HEK293 (cell line): ENCODE measurements around the gene CRK.

Experiments used
- EGR2 ChIP-seq: fragments of 450-650 bp; formaldehyde crosslinking; IDR thresholded peaks from 2 replicates; pipeline ENCODE4 v1.5.1; 2016; ENCODE audit warnings: low read depth, missing biosample characterization, missing genetic modification characterization
- GLI2 ChIP-seq: fragments of 450-650 bp; formaldehyde crosslinking; IDR thresholded peaks from 2 replicates; pipeline ENCODE4; 2017; ENCODE audit warnings: missing biosample characterization, missing genetic modification characterization, low read depth, borderline replicate concordance
- HOXD13 ChIP-seq: sonication (generic); formaldehyde crosslinking; IDR thresholded peaks from 2 replicates; pipeline ENCODE4 v1.8.0; 2022; ENCODE audit warnings: missing genetic modification reagents, borderline replicate concordance
- IKZF3 ChIP-seq: fragments of 450-650 bp; IDR thresholded peaks from 2 replicates; pipeline ENCODE4 v1.5.0; 2018; ENCODE audit warnings: missing biosample characterization, mild to moderate bottlenecking, missing genetic modification characterization, moderate library complexity
- INSM2 ChIP-seq: fragments of 450-650 bp; formaldehyde crosslinking; IDR thresholded peaks from 2 replicates; pipeline ENCODE4 v1.5.1; 2016; ENCODE audit warnings: missing biosample characterization, missing genetic modification characterization
- KLF10 ChIP-seq: fragments of 450-650 bp; IDR thresholded peaks from 2 replicates; pipeline ENCODE4 v1.5.1; 2018; ENCODE audit warnings: missing biosample characterization, mild to moderate bottlenecking, missing genetic modification characterization
- TRIM28 ChIP-seq: IDR thresholded peaks from 2 replicates; pipeline ENCODE4 v1.6.1; 2011; ENCODE audit warnings: low read length, control low read depth, borderline replicate concordance
- ZBTB17 ChIP-seq: fragments of 450-650 bp; formaldehyde crosslinking; IDR thresholded peaks from 2 replicates; pipeline ENCODE4 v1.5.1; 2016; ENCODE audit warnings: missing biosample characterization, missing genetic modification characterization
- ZFP69B ChIP-seq: fragments of 450-650 bp; formaldehyde crosslinking; IDR thresholded peaks from 2 replicates; pipeline ENCODE4 v1.5.1; 2016; ENCODE audit warnings: missing biosample characterization, missing genetic modification characterization
- ZNF146 ChIP-seq: fragments of 450-650 bp; formaldehyde crosslinking; IDR thresholded peaks from 2 replicates; pipeline ENCODE4 v1.5.1; 2016; ENCODE audit warnings: missing biosample characterization, missing genetic modification characterization
- ZNF2 ChIP-seq: fragments of 450-650 bp; formaldehyde crosslinking; IDR thresholded peaks from 2 replicates; pipeline ENCODE4 v1.5.1; 2016; ENCODE audit warnings: missing biosample characterization, missing genetic modification characterization
- ZNF292 ChIP-seq: fragments of 450-650 bp; formaldehyde crosslinking; IDR thresholded peaks from 2 replicates; pipeline ENCODE4 v1.5.1; 2016; ENCODE audit warnings: low read depth, missing biosample characterization, missing genetic modification characterization, borderline replicate concordance
- ZNF324 ChIP-seq: fragments of 450-650 bp; formaldehyde crosslinking; IDR thresholded peaks from 2 replicates; pipeline ENCODE4 v1.5.1; 2016; ENCODE audit warnings: missing biosample characterization, missing genetic modification characterization
- ZNF341 ChIP-seq: fragments of 450-650 bp; formaldehyde crosslinking; IDR thresholded peaks from 2 replicates; pipeline ENCODE4; 2016; ENCODE audit warnings: low read depth, missing biosample characterization, missing genetic modification characterization
- ZNF391 ChIP-seq: fragments of 450-650 bp; formaldehyde crosslinking; IDR thresholded peaks from 2 replicates; pipeline ENCODE4 v1.5.1; 2016; ENCODE audit warnings: low read depth, missing biosample characterization, missing genetic modification characterization, borderline replicate concordance
- ZNF398 ChIP-seq: fragments of 450-650 bp; formaldehyde crosslinking; IDR thresholded peaks from 2 replicates; pipeline ENCODE4 v1.5.1; 2017; ENCODE audit warnings: missing biosample characterization, missing genetic modification characterization
- ZNF433 ChIP-seq: fragments of 450-650 bp; formaldehyde crosslinking; IDR thresholded peaks from 2 replicates; pipeline ENCODE4 v1.5.1; 2016; ENCODE audit warnings: missing biosample characterization, missing genetic modification characterization, low read depth
- ZNF560 ChIP-seq: fragments of 450-650 bp; formaldehyde crosslinking; IDR thresholded peaks from 2 replicates; pipeline ENCODE4 v1.5.1; 2017; ENCODE audit warnings: missing biosample characterization, missing genetic modification characterization, borderline replicate concordance
- ZNF664 ChIP-seq: fragments of 450-650 bp; formaldehyde crosslinking; IDR thresholded peaks from 2 replicates; pipeline ENCODE4 v1.5.1; 2016; ENCODE audit warnings: missing biosample characterization, missing genetic modification characterization
- ZNF701 ChIP-seq: fragments of 450-650 bp; formaldehyde crosslinking; IDR thresholded peaks from 2 replicates; pipeline ENCODE4 v1.5.1; 2016; ENCODE audit warnings: missing biosample characterization, missing genetic modification characterization
- ZNF707 ChIP-seq: fragments of 450-650 bp; formaldehyde crosslinking; IDR thresholded peaks from 2 replicates; pipeline ENCODE4 v1.5.1; 2016; ENCODE audit warnings: missing biosample characterization, missing genetic modification characterization
- TF ChIP-seq, protein P1 (sequence below): fragments of 450-650 bp; formaldehyde crosslinking; IDR thresholded peaks from 2 replicates; pipeline ENCODE4 v1.5.1; 2016; ENCODE audit warnings: missing biosample characterization, missing genetic modification characterization
- TF ChIP-seq, protein P2 (sequence below): fragments of 450-650 bp; formaldehyde crosslinking; IDR thresholded peaks from 2 replicates; pipeline ENCODE4 v1.5.1; 2016; ENCODE audit warnings: missing biosample characterization, missing genetic modification characterization
- TF ChIP-seq, protein P3 (sequence below): fragments of 450-650 bp; formaldehyde crosslinking; IDR thresholded peaks from 2 replicates; pipeline ENCODE4 v1.5.1; 2016; ENCODE audit warnings: missing biosample characterization, missing genetic modification characterization
- TF ChIP-seq, protein P4 (sequence below): fragments of 450-650 bp; formaldehyde crosslinking; IDR thresholded peaks from 2 replicates; pipeline ENCODE4 v1.5.1; 2017; ENCODE audit warnings: missing biosample characterization, missing genetic modification characterization
- TF ChIP-seq, protein P5 (sequence below): fragments of 450-650 bp; formaldehyde crosslinking; IDR thresholded peaks from 2 replicates; pipeline ENCODE4 v1.5.1; 2016; ENCODE audit warnings: missing biosample characterization, missing genetic modification characterization, borderline replicate concordance

The CRK gene

DNA sequence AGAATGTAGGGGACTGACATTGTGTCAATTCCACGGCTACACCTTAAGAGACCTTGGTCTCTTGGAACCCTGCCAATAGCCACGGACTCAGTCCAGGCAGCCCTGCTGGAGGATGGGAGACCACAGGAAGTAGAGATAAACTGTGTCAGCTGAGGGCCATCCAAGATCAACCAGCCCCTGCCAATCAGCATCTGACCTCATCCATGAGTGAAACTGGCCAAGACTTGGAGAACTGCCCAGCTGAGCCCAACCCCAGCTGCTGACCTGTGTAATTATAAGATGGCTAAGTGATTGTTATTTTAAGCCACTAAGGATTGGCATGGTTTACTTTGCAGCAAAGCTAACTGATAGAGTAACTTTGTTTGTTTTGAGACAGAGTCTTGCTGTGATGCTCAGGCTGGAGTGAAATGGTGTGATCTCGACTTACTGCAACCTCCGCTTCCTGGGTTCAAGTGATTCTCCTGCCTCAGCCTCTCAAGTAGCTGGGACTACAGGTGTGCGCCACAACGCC lies 42.7 kb downstream of the CRK start (continued):
- peak; percentile 25; the same call in 1 of the 2 replicates for TF ChIP-seq ZNF146 (tag by site-specific recombination)
- TF ChIP-seq TRIM28, result peak; percentile 97
- TF ChIP-seq, protein P1, sequence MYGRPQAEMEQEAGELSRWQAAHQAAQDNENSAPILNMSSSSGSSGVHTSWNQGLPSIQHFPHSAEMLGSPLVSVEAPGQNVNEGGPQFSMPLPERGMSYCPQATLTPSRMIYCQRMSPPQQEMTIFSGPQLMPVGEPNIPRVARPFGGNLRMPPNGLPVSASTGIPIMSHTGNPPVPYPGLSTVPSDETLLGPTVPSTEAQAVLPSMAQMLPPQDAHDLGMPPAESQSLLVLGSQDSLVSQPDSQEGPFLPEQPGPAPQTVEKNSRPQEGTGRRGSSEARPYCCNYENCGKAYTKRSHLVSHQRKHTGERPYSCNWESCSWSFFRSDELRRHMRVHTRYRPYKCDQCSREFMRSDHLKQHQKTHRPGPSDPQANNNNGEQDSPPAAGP (tag by site-specific recombination), result 0 out of 2 replicates have a peak, but pooled peaks have one; percentile 52
- 0 out of 2 replicates have a peak, but pooled peaks have one; percentile 23 for TF ChIP-seq INSM2 (tag by site-specific recombination)
- TF ChIP-seq, protein P2, sequence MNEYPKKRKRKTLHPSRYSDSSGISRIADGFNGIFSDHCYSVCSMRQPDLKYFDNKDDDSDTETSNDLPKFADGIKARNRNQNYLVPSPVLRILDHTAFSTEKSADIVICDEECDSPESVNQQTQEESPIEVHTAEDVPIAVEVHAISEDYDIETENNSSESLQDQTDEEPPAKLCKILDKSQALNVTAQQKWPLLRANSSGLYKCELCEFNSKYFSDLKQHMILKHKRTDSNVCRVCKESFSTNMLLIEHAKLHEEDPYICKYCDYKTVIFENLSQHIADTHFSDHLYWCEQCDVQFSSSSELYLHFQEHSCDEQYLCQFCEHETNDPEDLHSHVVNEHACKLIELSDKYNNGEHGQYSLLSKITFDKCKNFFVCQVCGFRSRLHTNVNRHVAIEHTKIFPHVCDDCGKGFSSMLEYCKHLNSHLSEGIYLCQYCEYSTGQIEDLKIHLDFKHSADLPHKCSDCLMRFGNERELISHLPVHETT (tag by site-specific recombination), result peak; percentile 69
- peak; percentile 97 for TF ChIP-seq ZNF2 (tag by site-specific recombination)
- no peak for TF ChIP-seq ZNF391 (tag by site-specific recombination)
- TF ChIP-seq ZNF701 (tag by site-specific recombination), result no peak
- no peak for TF ChIP-seq ZNF664 (tag by site-specific recombination)
- TF ChIP-seq, protein P3, sequence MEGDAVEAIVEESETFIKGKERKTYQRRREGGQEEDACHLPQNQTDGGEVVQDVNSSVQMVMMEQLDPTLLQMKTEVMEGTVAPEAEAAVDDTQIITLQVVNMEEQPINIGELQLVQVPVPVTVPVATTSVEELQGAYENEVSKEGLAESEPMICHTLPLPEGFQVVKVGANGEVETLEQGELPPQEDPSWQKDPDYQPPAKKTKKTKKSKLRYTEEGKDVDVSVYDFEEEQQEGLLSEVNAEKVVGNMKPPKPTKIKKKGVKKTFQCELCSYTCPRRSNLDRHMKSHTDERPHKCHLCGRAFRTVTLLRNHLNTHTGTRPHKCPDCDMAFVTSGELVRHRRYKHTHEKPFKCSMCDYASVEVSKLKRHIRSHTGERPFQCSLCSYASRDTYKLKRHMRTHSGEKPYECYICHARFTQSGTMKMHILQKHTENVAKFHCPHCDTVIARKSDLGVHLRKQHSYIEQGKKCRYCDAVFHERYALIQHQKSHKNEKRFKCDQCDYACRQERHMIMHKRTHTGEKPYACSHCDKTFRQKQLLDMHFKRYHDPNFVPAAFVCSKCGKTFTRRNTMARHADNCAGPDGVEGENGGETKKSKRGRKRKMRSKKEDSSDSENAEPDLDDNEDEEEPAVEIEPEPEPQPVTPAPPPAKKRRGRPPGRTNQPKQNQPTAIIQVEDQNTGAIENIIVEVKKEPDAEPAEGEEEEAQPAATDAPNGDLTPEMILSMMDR (tag by site-specific recombination), result no peak
- TF ChIP-seq ZFP69B, result peak; percentile 63
- TF ChIP-seq KLF10 (tag by site-specific recombination), result peak; percentile 42; the same call in 1 of the 2 replicates
- TF ChIP-seq EGR2, result no peak
- no peak; the same call in 1 of the 2 replicates for TF ChIP-seq IKZF3 (tag by site-specific recombination)
- TF ChIP-seq ZNF324 (tag by site-specific recombination), result peak; percentile 80
- TF ChIP-seq ZNF707 (tag by site-specific recombination), result no peak
- TF ChIP-seq HOXD13 (CRISPR knock-in tag), result no peak
- no peak for TF ChIP-seq ZNF398
- TF ChIP-seq GLI2 (tag by site-specific recombination), result no peak; the same call in 1 of the 2 replicates
- TF ChIP-seq ZNF292, result no peak
- TF ChIP-seq ZBTB17 (tag by site-specific recombination), result peak; percentile 49
- TF ChIP-seq, protein P4, sequence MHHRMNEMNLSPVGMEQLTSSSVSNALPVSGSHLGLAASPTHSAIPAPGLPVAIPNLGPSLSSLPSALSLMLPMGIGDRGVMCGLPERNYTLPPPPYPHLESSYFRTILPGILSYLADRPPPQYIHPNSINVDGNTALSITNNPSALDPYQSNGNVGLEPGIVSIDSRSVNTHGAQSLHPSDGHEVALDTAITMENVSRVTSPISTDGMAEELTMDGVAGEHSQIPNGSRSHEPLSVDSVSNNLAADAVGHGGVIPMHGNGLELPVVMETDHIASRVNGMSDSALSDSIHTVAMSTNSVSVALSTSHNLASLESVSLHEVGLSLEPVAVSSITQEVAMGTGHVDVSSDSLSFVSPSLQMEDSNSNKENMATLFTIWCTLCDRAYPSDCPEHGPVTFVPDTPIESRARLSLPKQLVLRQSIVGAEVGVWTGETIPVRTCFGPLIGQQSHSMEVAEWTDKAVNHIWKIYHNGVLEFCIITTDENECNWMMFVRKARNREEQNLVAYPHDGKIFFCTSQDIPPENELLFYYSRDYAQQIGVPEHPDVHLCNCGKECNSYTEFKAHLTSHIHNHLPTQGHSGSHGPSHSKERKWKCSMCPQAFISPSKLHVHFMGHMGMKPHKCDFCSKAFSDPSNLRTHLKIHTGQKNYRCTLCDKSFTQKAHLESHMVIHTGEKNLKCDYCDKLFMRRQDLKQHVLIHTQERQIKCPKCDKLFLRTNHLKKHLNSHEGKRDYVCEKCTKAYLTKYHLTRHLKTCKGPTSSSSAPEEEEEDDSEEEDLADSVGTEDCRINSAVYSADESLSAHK (tag by site-specific recombination), result no peak
- TF ChIP-seq ZNF433 (tag by site-specific recombination), result no peak
- no peak for TF ChIP-seq ZNF341 (tag by site-specific recombination)
- no peak for TF ChIP-seq ZNF560 (tag by site-specific recombination)
- TF ChIP-seq, protein P5, sequence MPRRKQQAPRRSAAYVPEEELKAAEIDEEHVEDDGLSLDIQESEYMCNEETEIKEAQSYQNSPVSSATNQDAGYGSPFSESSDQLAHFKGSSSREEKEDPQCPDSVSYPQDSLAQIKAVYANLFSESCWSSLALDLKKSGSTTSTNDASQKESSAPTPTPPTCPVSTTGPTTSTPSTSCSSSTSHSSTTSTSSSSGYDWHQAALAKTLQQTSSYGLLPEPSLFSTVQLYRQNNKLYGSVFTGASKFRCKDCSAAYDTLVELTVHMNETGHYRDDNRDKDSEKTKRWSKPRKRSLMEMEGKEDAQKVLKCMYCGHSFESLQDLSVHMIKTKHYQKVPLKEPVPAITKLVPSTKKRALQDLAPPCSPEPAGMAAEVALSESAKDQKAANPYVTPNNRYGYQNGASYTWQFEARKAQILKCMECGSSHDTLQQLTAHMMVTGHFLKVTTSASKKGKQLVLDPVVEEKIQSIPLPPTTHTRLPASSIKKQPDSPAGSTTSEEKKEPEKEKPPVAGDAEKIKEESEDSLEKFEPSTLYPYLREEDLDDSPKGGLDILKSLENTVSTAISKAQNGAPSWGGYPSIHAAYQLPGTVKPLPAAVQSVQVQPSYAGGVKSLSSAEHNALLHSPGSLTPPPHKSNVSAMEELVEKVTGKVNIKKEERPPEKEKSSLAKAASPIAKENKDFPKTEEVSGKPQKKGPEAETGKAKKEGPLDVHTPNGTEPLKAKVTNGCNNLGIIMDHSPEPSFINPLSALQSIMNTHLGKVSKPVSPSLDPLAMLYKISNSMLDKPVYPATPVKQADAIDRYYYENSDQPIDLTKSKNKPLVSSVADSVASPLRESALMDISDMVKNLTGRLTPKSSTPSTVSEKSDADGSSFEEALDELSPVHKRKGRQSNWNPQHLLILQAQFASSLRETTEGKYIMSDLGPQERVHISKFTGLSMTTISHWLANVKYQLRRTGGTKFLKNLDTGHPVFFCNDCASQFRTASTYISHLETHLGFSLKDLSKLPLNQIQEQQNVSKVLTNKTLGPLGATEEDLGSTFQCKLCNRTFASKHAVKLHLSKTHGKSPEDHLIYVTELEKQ (tag by site-specific recombination), result peak; percentile 17; the same call in 1 of the 2 replicates
